HG02798 (cell line): ENCODE results near the gene STARD5.
"Not testable (repeated sequence)": the region's sequence is repeated elsewhere in the genome, so short reads cannot be mapped to it uniquely, and the experiment has no call there.

Source experiments
- ATAC-seq: cut with Tn5 transposase; IDR thresholded peaks from one replicate; pipeline ENCODE4 v1.9.1; 2021; ENCODE audit warnings: mild to moderate bottlenecking; ENCODE audit not compliant: unreplicated experiment, poor library complexity

Gene STARD5

DNA sequence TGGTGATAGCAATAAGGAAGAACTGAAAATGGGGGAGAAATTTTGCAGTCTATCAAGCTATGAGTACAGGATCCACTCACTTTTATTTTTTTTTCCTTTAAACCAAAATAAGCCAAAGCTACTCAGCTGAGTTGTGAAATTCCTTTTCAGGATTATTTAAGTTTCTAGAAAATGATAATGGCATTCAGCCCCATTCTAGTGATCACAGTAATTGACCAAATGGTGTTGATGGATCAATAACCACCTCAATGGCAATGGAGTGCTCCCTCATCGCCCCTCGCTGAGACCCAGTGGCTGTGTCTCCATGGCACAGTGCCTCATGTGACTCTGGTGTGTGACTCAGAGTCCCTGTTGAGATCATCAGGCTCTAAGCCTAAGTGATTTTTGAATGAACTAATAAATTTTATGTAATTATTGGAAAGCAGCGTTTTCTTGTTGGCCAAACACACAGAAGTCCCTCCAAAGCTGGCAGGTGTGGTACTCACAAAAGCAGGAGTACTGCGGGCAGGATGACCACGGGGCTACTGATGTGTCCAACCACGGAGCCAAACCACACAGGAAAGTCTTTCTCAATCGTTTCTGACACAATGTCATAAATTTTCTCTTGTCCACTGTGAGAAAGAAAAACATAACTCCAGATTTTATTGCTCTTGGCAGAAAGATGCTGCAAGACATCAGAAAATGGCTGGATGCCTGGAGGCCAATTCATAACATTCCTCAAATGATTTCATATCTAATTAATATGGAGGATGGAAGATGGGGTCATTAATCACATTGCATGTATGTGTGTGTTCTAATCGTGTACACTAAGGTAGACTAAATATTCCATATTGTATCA lies 14.4 kb upstream of the STARD5 start:
- ATAC-seq = no peak

- no peak for ATAC-seq
These were observed 13.8 kb upstream of the STARD5 start for GRCh38 chr15:81337713-81338157.

DNA sequence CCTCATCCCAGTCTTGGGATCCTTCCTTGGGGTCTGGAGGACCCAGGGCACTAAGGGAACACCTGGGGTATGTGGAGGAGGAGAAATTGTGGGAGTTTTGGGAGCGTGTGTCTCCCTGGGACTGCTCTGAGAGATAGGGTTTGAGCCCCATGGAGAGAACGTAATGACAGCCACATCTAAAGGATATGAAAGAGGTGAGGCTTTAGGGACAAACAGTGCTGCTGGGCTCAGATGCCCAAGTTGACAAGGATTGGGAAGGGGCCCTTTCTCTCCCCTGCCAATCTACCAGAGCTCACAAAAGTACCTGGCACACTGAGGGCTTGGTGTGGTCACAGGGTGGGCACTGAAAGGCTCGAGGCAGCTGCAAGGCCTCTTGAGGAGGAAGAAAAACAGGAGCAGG lies 13.3 kb upstream of the STARD5 start:
- no peak for ATAC-seq

DNA sequence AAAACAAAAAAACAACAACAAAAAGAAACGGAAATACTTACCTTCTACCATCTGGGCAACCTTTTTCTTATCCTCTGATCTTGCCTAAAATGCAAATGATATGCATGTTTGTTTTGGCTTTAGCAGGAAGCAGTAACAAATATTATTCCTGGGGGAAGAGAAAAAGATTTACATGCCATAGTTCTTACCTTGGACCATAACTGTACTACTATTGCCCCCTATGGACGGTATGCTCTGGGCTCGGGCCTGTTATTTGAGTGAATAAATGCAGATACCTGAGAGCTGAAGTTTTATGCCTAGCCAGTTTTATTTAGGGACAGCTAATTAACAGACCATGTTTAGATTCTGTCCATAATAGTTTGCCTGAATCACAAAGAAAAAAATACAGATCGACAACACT lies 12.6 kb upstream of the STARD5 start:
- ATAC-seq = no peak

DNA sequence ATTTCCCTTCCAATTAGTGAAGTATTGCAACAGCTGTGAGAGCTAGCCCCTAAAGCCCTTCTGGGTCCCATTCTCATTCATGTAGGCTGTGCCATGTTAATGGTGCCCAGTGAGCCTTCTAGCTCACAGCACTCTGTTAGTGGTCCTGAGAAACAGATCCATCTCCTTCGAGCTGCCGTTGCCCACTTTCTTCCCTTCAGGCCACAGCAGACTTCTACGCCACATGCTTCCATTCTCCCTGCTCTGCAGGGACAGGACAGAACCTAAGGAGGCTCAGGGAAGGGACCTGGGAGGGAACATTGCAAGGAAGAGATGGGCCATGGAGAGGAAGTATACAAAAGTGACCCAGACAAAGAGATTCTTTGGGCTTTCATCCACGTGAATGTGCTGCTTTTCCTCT lies 11.7 kb upstream of the STARD5 start:
- no peak for ATAC-seq

- ATAC-seq = no peak
These were observed 11.0 kb upstream of the STARD5 start for GRCh38 chr15:81334768-81335435.

- no peak for ATAC-seq
These were observed 9.4 kb upstream of the STARD5 start for GRCh38 chr15:81333363-81333762.

- ATAC-seq = no peak
These were observed 8.4 kb upstream of the STARD5 start for GRCh38 chr15:81332326-81332725.

GRCh38 chr15:81331600-81331999 lies 7.7 kb upstream of the STARD5 start:
- ATAC-seq = no peak

GRCh38 chr15:81331141-81331540 lies 7.2 kb upstream of the STARD5 start:
- ATAC-seq = not testable (repeated sequence)

DNA sequence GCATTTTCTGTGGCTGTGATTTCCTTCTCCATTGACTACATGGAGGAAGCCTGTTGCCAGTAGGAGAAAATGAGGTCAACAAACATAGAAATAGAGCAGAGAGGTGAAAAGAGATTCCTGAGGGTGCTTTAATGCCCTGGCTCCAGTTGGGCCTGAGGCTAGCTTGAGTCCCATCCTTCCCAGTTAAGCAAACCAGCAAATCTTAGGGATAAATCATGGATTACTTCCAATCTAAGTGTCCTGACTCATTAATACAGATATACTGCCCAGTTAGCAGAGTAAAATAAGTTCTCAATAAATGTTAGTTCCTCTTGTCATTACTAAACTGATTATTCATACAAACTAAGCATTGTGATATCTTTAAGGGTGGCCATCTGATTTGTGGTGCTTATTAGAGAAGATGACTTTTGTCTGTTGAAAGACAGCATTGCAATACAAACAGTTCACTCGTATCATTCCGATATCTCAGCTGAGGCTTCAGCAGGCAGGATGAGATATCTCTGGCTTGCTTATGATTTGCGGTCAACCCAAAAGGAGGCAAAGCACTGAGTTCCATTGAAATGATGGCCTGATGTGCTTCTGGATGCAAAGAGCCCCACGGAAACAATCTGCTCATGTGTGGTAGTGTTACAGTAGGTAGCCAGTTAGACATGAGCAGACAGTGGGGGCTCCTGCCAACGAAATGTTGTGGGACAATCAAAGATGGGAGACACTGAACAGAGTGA lies 6.6 kb upstream of the STARD5 start:
- no peak for ATAC-seq

- ATAC-seq = no peak
These were observed 5.5 kb upstream of the STARD5 start for GRCh38 chr15:81329446-81329845.

- no peak for ATAC-seq
These were observed 3.6 kb upstream of the STARD5 start for GRCh38 chr15:81327516-81327915.

DNA sequence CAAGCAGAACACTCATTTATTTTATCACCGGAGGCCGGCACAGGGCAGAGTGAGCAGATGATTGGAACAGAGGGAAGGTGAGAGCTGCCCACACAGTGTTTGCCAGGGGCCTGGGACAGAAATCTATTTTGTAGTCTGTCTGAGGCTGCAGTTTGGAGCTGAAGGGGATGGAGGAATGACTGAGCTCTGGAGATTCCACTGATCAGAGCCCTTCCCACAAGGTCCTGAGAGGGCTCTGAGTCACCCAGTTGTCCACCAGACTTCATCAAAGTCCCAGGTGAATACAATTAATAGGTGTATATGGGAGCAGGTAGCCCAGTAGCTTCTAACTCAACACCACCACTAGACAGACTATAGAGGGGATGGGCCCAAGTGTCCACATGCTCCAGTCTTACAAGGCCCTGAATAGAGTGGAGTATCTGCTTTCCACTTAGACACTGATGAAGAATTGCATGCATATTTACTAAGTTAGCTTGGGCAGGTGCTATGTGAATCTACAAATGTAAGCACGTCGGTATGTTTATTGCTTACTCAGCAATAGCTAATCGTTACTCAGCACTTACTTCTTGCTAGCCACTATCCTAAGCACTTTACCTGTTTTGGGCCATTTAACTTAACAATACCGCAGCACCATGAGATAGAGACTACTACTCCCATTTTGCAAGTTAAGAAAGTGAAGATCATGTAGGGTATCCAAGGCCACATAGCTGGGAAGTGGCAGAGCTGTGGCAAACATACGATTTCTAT lies 2.7 kb upstream of the STARD5 start:
- no peak for ATAC-seq

GRCh38 chr15:81323559-81323943 lies 390 bp downstream of the STARD5 start:
- ATAC-seq = no peak

DNA sequence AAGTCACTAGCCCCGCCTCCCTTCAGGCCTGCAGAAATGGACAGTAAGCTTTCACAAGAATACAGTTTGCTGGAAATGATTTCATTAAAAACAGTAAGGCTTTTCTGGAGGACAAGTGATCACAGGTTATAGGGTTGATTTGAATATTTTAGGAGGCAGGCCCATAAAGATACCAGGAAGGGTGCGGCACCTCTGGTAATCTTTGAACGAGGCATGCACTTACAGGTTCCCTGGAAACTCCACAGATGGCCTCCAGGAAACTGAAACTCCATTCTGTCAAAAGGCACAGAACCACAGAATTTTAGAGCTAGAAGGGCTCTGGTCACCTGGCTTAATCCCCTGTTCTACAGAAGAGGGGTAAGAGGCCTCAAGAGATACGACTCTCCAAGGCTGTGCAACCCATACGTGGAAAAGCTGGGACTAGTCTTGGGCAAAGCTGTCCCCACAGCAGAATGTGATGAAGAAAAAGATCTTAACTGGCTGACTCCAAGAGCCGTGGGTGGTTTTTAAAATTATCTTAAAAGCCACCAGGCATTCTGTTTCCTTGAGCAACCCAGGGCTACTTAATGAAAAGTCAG lies 1.2 kb downstream of the STARD5 start:
- ATAC-seq = no peak

- no peak for ATAC-seq
These were observed 2.3 kb downstream of the STARD5 start for GRCh38 chr15:81321667-81322066.

- no peak for ATAC-seq
These were observed 6.3 kb downstream of the STARD5 start for GRCh38 chr15:81317642-81318017.

- no peak for ATAC-seq
These were observed 7.7 kb downstream of the STARD5 start for GRCh38 chr15:81316267-81316666.
